NCI-H146 treated with DMSO at 0.1 percent for 48 hours (cell line): ENCODE results near the gene TMEM120B.

Experiments
- DNase-seq: peaks from one replicate; lab custom pipeline; 2025; ENCODE audit not compliant: unreplicated experiment; lab: John Stamatoyannopoulos, UW

Gene TMEM120B

DNA sequence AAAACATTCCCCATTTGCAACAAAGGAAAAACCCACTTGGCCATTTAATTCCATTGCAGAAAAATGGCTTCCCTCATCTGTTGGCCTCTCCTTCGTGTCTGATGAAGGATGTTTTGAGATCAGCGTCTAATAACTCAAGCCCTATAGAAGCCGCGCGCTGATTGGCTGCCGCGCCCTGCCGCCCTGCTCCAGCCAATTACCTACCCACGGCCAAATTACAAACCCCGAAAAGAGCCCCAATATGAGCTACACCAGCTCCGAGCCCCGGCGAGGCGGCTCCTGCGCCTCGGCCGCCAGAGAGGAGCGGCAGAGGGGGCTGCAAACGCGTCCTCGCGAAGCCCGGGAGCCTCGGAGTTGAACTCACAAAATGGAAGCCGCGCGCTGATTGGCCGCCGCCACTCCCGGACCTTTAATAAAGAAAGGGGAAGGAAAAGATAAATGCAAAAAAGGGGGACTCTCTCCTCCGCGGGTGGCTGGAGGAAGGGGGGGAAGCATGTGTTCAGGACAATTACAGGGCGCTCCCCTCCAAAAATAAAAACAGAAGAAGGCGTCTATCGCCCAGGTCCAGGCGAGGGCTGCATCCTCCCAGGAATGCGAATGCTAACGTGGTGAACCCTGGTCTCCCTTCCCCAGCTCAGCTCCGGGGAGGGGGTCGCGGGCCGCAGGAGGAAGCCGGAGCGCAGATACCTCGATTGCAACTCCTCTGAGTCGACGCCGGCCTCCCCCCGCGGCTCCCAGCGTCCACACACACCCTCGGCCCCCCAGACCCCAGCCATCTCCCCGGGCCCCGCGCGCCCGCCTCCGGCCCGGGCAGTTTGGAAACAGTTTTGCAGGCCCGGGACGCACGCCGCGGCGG lies 90.5 kb downstream of the TMEM120B start:
- peak; percentile 93 for DNase-seq

DNA sequence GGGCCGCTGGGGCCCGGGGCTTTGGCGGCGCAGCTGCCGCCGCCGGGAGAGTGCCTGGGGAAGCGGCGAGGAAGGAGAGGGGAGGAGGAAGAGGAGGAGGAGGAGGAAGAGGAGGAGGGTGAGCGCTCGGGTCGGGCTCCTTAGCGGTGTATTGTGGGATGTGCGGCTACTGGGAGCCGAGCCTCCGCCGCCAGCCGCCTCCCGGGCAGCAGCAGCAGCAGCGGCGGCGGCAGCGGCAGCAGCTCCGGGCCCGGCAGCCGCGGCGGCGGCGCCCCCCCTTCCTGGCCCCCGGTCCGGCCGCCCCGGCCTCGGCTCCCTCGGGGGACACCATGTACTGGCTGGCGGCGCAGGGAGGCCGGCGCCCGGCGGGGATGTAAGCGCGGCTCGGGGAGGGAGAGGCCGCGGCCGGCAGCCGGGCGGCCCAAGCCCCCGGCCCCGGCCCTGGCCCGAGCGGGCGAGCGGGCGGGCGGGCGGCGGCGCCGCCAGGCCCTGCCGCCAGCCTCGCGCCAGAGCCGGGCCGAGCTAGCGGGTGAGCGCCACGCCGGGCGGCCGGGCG lies 91.4 kb downstream of the TMEM120B start, which contains the start of gene SETD1B:
SETD1B (plus strand) TSS at position 149 of the 556 bp plus-strand sequence. CDS start 729 bp downstream, outside the sequence.
- DNase-seq, result peak; percentile 31

DNA sequence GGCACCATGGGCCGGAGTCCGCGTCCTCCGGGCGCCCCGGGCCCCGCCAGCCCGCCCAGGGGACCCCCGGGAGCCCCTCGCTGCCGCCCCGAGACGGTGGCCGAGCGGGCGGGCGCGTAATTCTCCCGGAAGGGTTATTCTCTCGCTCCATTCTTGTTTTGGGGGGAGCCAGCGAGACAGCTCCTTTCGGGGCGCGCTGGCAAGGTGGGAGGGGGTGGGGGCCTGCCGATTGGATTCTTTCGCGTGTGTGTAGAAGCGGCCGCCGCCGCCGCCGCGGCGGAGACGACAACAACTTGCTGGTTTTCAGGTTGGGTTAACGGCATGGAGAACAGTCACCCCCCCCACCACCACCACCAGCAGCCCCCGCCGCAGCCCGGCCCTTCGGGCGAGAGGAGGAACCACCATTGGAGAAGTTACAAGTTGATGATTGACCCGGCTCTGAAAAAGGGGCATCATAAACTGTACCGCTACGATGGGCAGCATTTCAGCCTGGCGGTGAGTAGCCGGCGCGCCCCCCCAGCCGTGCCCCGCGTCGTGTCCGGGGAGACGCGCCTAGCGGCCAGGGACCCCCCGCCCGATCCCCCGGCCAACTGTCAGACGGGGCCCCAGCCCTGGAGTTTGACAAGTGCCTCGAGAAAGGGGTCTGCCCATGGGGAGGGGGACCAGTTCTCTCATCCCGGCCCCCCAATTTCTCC lies 92.0 kb downstream of the TMEM120B start:
- peak; percentile 13 for DNase-seq

DNA sequence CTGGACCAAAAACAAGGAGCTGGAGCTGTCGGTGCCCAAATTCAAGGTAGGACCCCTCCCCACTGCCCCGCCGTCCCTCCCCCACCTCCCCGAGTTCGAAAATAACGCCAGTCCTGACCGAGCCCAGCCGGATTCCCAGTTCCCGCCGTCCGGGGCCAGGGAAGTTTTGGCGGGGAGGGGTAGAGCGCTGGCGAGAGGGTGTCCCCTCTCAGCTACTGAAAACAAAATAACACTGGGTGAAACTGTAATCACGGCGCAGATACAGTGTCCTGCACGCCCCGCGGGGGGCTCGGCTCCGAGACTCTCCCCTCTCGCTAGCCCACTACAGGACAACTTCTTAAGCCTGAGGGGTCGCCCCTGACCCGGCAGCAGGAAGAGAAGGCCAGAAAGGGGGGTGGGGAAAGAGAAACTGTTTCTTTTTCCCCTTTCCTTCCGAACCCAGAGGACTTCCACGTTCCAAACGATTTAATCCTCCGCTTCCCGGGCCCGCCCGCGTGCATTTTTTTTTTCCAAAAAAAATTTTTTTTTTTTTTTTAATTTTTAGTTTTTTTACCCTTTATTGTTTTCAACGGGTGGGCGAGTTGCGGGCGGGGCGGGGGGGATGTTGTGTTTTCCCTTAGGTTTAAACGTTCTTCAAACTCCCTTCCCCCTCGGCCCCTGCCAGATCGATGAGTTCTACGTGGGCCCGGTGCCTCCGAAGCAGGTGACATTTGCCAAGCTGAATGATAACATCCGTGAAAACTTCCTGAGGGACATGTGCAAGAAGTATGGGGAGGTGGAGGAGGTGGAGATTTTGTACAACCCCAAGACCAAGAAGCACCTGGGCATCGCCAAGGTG lies 92.8 kb downstream of the TMEM120B start:
- no peak for DNase-seq

DNA sequence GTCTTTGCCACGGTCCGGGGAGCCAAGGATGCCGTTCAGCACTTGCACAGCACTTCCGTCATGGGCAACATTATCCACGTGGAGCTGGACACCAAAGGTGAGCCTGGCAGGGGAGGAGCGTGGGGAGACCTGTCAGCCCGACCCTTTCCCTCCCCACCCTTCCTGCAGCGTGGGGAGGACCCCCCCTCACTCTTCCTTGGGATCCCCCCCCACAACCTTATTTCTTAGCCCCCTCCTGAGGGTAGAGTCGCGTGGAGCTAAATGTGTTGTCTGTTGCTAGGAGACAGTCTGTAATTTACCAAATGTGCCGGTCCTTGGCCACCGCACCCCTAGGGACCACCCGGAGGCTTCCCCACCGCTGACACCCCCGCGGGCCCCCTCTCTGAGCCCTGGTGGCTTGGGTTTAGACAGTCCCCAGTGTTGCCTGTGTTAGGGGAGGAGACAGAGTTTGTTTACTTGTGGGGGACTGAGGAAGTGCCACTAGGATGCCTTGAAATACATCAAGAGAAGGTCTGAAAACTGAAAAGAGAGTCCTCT lies 93.5 kb downstream of the TMEM120B start:
- DNase-seq, result no peak

DNA sequence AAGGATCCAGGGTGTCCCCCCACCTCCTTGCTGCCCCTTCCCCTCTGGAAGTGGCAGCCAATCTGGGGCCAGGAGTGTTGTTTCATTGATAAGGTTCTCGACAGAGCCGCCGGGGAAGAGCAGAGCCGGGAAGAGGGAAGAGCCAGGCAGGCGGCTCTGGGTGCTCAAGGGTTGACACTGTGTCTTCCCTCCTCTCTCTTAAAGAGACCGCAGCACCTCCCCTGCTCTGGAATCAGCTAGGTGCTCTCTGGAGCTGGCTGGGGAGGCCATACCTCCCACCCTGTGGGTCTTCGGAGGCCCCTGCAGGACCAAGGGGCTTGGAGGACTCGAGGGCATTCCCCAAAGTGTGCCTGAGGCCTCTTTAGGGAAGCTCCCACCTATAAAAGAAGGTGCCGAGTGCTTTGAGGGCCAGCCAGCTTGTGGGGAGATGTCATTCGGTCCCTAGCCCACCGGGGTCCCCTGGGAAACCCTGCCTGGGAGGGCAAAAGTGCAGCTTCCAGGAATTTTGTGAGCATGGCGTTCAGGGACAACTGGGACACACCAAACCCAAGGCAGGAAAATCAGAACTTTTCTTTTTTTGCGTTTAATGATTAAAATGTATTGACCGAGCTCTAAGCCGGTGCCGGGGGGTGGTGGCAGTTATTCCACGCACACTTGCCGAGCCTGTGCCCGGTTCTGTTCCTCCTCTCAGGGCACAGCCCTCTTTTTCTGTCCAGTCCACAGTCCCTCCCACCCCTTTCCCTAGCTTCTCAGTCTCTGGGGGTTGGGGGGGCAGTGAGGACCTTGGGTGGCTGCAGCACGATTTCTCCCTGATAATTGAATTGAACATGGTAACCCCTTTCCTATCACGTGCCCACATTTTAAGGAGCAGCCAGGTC lies 94.2 kb downstream of the TMEM120B start:
- no peak for DNase-seq

DNA sequence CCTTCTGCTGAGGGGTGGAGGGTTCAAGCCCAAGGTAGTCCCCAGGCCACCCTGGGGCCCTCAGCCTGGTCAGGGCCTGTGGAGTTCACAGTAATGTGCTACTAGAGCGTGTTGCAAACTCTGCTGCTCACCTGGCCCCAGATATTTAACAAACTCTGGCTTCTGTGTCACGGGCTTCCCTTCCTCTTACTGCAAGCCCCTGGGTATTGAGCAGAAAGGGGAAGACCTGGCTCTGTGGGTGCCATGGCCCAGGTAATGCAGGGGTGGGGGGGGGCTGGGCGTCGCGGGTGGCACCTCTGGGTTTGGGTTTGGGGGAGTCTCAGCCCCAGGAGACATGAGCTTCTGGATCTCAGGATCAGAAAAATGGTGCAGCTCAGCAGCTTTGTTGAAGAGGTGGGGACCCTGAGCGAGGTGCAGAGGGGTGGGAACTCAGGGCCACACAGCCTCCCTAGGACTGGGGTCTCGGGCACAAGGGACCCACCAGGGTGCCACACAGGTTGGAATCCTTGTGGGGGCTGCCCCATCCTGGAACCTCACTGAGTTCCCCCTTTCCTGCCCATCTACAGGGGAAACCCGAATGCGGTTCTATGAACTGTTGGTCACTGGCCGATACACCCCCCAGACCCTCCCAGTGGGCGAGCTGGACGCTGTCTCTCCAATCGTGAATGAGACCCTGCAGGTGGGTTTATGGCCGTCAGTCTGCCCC lies 95.2 kb downstream of the TMEM120B start:
- no peak for DNase-seq

DNA sequence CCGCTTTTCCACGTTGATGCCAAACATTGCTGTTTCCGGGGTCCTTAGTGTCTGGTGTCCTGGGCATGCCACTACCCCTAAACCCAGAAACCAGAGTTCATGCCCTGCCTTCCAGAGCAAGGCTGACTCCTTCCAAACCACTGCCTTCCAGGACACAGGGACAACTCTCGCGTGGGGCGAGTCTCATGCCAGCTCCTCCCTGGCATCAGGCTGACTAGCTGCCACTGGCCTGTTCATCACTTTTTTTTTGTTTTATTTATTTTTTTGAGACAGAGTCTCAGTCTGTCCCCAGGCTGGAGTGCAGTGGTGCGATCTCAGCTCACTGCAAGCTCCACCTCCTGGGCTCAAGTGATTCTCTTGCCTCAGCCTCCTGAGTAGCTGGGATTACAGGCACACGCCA lies 96.1 kb downstream of the TMEM120B start:
- no peak for DNase-seq

DNA sequence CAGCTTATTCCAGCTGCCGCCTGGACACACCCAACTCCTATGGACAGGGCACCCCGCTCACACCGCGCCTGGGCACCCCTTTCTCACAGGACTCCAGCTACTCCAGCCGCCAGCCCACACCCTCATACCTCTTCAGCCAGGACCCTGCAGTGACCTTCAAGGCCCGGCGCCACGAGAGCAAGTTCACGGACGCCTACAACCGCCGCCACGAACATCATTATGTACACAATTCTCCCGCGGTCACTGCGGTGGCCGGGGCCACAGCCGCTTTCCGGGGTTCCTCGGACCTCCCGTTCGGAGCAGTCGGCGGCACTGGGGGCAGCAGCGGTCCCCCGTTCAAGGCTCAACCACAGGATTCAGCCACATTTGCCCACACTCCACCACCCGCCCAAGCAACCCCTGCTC lies 97.2 kb downstream of the TMEM120B start:
- no peak for DNase-seq

DNA sequence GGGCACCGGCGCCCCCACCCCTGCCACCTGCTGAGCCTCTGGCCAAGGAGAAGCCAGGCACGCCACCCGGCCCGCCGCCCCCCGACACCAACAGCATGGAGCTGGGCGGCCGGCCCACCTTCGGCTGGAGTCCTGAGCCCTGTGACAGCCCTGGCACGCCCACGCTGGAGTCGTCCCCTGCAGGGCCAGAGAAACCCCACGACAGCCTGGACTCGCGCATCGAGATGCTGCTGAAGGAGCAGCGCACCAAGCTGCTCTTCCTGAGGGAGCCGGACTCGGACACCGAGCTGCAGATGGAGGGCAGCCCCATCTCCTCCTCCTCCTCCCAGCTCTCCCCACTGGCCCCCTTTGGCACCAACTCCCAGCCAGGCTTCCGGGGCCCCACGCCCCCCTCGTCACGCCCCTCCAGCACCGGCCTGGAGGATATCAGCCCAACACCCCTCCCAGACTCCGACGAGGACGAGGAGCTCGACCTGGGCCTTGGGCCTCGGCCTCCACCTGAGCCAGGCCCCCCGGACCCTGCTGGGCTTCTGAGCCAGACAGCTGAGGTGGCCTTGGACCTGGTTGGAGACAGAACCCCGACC lies 97.8 kb downstream of the TMEM120B start:
- no peak for DNase-seq

DNA sequence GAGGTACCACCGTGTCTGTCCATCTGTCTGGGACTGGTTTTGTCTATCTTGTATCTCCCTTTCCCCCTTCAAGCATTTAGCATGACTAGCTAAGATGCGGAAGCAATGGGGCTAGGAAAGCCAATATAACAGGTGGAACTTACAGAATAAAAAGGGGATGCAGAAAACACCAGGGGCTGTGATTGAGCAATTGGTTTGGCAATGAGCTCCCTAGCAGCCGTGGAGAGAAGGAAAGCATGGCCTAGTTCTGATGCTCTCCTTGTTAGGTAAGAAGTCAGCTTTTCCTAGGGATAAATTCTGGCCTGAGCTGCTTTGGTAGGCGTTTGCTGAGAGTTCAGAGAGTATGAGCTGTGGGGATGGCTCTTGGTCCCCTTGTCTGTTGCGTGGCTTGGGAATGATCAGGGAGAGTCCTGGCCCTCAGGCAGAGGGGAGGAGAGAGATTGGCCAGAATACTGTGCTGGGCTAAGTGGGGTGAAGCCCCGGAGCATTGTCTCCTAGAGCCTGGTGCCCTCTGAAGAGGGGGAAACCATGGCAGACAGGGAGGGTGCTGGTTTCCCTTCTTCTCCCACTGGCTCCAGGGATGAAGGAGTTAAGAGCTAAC lies 98.4 kb downstream of the TMEM120B start:
- no peak for DNase-seq

DNA sequence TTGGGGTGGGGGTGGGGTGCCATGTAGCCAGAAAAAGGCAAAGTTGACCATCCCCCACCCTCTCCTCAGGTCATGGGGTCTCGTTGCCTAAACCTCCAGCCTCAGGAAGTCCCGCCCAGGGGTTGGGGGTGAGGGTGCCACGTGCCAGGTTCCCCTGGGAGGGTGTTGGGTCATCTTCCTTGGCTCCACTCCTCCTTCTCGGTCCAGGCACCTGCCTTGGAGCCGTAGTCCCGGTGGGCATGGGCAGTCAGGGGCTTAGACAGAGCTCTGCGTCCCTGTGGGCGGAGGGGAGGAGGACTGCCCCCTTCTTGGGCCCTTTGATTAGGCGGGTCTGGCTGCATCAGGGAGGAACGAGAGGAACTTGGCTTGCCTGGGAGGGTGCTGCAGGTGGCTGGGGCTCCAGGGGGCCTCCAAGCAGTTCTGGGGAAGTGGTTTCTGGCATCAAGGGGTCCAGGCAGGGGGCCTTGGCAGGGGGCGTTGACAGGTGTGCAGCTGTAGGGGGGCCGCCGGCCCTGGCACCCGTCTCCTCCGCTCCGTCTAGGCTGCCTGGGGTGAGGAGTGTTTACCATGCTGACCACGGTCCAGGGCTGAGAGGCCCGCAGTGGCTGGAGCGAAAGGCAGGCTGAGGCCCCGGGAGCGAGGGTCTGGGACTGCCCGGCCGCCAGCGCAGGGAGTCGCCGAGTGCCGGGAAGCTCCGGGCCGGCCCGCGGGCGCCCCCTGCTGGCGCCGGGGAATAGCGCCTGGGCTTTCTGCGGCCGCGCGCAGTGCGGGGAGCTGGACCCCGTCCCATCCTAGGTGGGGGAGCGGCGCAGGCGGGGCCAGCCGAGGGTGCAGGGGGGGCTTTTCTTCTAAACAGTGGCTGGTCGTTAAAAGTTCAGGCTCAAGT lies 99.1 kb downstream of the TMEM120B start:
- DNase-seq, result peak; percentile 63

DNA sequence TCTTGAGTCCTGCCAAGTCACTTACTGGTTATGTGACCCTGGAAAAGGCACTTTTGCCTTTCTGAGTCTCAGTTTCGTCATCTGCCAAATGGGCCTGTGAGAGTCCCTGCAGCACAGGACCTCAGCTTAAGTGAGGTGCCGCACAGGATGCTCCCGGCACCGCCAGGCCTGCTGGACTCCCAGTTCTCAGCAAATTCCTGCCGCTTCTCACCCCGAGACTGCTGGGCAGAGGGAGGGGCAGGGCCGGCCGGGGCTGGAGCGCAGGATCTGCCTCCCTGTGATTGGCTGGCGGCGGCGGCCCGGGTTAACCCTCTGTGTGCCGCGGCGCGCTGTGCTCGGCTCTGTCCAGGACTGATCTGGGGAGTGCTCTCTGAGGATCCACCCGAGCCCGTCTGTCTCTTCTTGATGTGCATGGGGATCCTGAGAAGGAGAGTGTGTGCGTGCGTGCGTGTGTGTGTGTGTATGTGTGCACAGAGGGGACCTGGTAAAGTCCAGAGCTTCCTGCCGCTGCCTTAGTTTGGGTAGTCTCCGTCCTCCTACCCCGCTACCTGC lies 99.8 kb downstream of the TMEM120B start:
- DNase-seq, result no peak

DNA sequence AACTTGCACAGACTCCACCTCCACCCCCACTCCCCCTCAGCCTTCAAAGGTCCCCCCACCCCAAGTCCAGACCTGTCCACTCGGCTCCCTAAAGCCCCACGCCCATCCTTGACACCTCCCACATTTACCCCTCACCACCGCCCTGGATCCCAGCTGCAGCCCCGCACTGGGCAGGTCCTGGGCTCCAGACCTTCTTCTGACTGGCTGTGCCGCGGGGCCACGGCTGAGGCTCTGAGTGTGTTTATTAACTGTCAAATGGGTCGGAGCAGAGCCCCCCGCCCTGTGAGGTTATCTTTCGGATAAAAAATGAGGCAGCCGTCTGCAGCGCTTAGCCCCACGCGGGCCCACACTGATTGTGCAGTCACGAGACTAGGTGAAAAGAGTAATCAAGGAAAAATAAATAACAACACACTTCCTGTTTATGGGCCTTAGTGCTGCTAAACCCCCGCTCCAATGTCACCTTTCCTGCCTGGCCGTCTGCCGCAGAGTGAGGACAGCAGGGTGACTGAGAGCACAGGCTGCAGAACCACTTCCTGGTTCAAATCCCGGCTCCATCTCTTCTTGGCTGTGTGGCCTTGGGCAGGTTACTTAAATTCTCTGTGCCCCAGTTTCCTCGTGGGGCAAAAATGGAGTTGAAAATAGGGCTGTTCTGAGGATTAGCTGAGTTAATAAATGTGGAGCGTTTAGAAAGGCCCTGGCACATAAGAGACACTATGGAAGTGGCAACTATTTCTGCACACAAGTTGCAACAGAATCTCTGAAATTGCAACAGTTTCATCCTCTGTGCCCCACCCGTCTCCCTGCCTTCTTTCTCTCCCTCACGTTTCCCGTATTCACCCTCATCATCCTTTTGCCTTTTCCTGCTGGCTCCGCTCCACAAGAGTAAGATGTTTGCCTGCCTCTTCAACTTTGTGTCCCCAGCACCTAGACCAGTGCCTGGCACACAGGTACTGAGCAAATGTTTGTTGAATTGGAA lies 100.7 kb downstream of the TMEM120B start:
- no peak for DNase-seq

DNA sequence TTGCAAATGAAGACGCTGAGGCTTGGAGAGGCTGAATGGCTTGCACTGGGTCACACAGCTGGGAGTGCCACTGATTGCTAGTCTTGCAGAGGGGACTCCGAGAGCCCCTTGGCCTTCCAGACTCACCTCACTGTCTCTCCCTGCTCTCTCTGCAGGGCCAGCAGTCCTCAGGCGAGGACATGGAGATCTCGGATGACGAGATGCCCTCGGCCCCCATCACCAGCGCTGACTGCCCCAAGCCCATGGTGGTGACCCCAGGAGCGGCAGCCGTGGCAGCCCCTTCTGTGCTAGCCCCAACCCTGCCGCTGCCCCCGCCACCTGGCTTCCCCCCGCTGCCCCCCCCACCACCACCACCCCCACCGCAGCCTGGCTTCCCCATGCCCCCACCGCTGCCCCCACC lies 101.4 kb downstream of the TMEM120B start:
- DNase-seq, result no peak
